GM23338 (cell line): ENCODE data around the gene CSTF1. TPM values are rescaled to one million over a fixed set of nuclear protein-coding genes. Genes with fewer than 3 reads are reported as not detected.

Experiments used
- CTCF ChIP-seq, 2 experiments: fragments of 200-600 bp in 1 of 2; sonication (generic) in 1 of 2; conservative IDR thresholded peaks; 2 replicates each; pipeline versions ENCODE4 v1.5.1 to v1.6.1; 2016 to 2017; ENCODE audit warnings: antibody characterized with exemption in 2 of 2, low read depth in 2 of 2, mild to moderate bottlenecking in 2 of 2, moderate library complexity in 1 of 2
- ETS1 ChIP-seq: IDR thresholded peaks from 2 replicates; pipeline ENCODE4 v1.6.1; 2016; ENCODE audit warnings: antibody characterized with exemption
- EZH2 ChIP-seq: fragments of 200-600 bp; sonication (generic); IDR thresholded peaks from one replicate; pipeline ENCODE4 v1.8.0; 2017; ENCODE audit warnings: antibody characterized with exemption, mild to moderate bottlenecking, low read depth; ENCODE audit not compliant: unreplicated experiment
- JUNB ChIP-seq: IDR thresholded peaks from one replicate; pipeline ENCODE4 v1.6.1; 2016; ENCODE audit warnings: antibody characterized with exemption; ENCODE audit not compliant: unreplicated experiment
- NANOG ChIP-seq: IDR thresholded peaks from 2 replicates; pipeline ENCODE4 v1.6.1; 2016; ENCODE audit warnings: antibody characterized with exemption, borderline replicate concordance
- POLR2AphosphoS5 ChIP-seq: IDR thresholded peaks from 2 replicates; pipeline ENCODE4 v1.6.1; 2016; ENCODE audit warnings: antibody characterized with exemption, low read depth
- REST ChIP-seq: IDR thresholded peaks from one replicate; pipeline ENCODE4 v1.6.1; 2018; ENCODE audit warnings: antibody characterized with exemption; ENCODE audit not compliant: unreplicated experiment
- STAT1 ChIP-seq: IDR thresholded peaks from one replicate; pipeline ENCODE4 v1.6.1; 2016; ENCODE audit warnings: antibody characterized with exemption; ENCODE audit not compliant: unreplicated experiment
- ZNF331 ChIP-seq: fragments of 250-450 bp; sonication (Bioruptor Pico); IDR thresholded peaks from 2 replicates; pipeline ENCODE4 v1.5.0; 2020; ENCODE audit warnings: low read depth, mild to moderate bottlenecking, moderate library complexity
- ZNF462 ChIP-seq: fragments of 250-450 bp; sonication (Bioruptor Pico); IDR thresholded peaks from 2 replicates; pipeline ENCODE4 v1.5.0; 2020; ENCODE audit warnings: mild to moderate bottlenecking, moderate library complexity
- polyA plus RNA-seq: library from polyadenylated mRNA; unstranded; fragments of >200 nt; fragmentation: Nextera tagmentation; extraction: Ambion mirVana; gene quantifications from 2 replicates; pipeline ENCODE4 v1.2.1, GENCODE V29; 2016
- total RNA-seq: library from RNA; depleted of rRNA; stranded (reverse); fragments of >200 nt; shearing (Covaris generic); gene quantifications from 2 replicates; pipeline ENCODE4 v1.2.3, GENCODE V29; 2014

CSTF1 gene
- total and polyA plus RNA-seq, 2 experiments from 2014 or later, result 21.5 to 62.3 TPM

GRCh38 chr20:56378386-56378785 lies 14.1 kb upstream of the CSTF1 start (continued):
- no peak for TF ChIP-seq ZNF462
- no peak for TF ChIP-seq CTCF (conservative IDR thresholded peaks at IDR 0.05; ENCODE audit: low read depth in 2 of 2)
- TF ChIP-seq NANOG, result no peak
- TF ChIP-seq ZNF331 (CRISPR knock-in tag), result no peak
- no peak for TF ChIP-seq JUNB
- no peak for TF ChIP-seq POLR2AphosphoS5
- TF ChIP-seq STAT1, result no peak
- no peak for TF ChIP-seq ETS1
- no peak for TF ChIP-seq REST
- TF ChIP-seq EZH2, result no peak
